MCF 10A (cell line): Measurements from ENCODE around the gene TXLNA. TPM values are rescaled to one million over a fixed set of nuclear protein-coding genes. Genes with fewer than 3 reads are reported as not detected.
"Not testable (repeated sequence)": the region's sequence is repeated elsewhere in the genome, so short reads cannot be mapped to it uniquely, and the experiment has no call there.

Experiments
- BruUV-seq: library from RNA; stranded (reverse); fragments of 400-500 nt; replicated peaks from 2 replicates; lab custom pipeline; 2021; lab: Mats Ljungman, UMichigan
- CTCF ChIA-PET: fragments of 300-600 bp; sonication (Branson Sonifier 250); formaldehyde crosslinking; extraction: SDS; loops from one replicate; lab custom pipeline; 2021; ENCODE audit warnings: antibody characterized with exemption, inconsistent platforms; lab: Yijun Ruan, JAX
- POLR2A ChIA-PET: fragments of 300-600, 350-650 bp; sonication (Branson Sonifier 250); formaldehyde crosslinking; extraction: SDS; loops from one replicate; lab custom pipeline; 2020; ENCODE audit warnings: antibody characterized with exemption, inconsistent platforms; lab: Yijun Ruan, JAX
- DNase-seq: peaks from one replicate; pipeline ENCODE4 v3.0.0-alpha.2; 2018; ENCODE audit not compliant: unreplicated experiment
- H3K27ac Mint-ChIP-seq: one replicate; pipeline ENCODE4 v1.8.0; 2022; ENCODE audit warnings: mild to moderate bottlenecking, low read depth, mixed read lengths; ENCODE audit not compliant: unreplicated experiment
- H3K27me3 Mint-ChIP-seq: one replicate; pipeline ENCODE4 v1.8.0; 2022; ENCODE audit warnings: mixed read lengths; ENCODE audit not compliant: insufficient read depth, unreplicated experiment
- H3K36me3 Mint-ChIP-seq: one replicate; pipeline ENCODE4 v1.8.0; 2022; ENCODE audit warnings: mild to moderate bottlenecking, moderate library complexity, mixed read lengths; ENCODE audit not compliant: insufficient read depth, unreplicated experiment
- H3K4me1 Mint-ChIP-seq: one replicate; pipeline ENCODE4 v1.8.0; 2022; ENCODE audit warnings: mixed read lengths; ENCODE audit not compliant: insufficient read depth, unreplicated experiment
- H3K4me3 Mint-ChIP-seq: one replicate; pipeline ENCODE4 v1.8.0; 2022; ENCODE audit warnings: mild to moderate bottlenecking, moderate library complexity, mixed read lengths; ENCODE audit not compliant: unreplicated experiment
- H3K9me3 Mint-ChIP-seq: one replicate; pipeline ENCODE4 v1.8.0; 2022; ENCODE audit warnings: mixed read lengths; ENCODE audit not compliant: unreplicated experiment
- intact Hi-C: fragments of 100-400 bp; cut with micrococcal nuclease; formaldehyde crosslinking; loops from 2 replicates; pipeline ENCODE4 v1.14.1; 2022
- total RNA-seq: library from RNA; stranded (reverse); gene quantifications from 2 replicates; pipeline ENCODE4 v1.2.3, GENCODE V29; 2022
- TF ChIP-seq, protein P1 (sequence below): fragments of 200-600 bp; IDR thresholded peaks from one replicate; pipeline ENCODE4 v1.8.0; 2022; ENCODE audit warnings: antibody characterized with exemption, mild to moderate bottlenecking; ENCODE audit not compliant: unreplicated experiment

Gene TXLNA
- total RNA-seq, 1 experiment from 2014 or later: 64.8 TPM

DNA sequence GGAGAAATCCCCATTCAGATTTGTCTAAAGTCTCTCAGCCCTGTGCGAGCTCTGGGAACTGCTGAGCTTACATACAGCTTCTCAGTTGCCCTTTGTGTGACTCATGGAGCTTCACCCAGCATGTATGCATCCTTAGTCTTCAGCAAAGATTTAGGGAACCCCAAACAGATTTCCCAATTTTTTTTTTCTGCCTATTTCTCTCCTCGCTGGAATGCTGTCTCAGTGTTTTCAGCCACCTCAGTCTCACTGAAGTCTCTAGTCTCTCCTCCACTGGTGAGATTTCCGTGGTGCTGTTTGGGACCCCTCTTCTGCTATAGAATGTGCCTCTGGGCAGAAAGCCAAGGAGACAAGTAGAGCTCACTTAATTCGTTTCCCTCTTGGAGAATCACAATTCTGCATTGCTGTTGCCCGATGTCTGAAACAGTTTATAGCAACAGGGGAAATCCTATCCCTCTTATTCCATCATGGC, 28.1 kb upstream of the TXLNA start:
- no peaks in the 10 kb centered on the region for H3K27me3 Mint-ChIP-seq
- H3K9me3 Mint-ChIP-seq: no peaks in the 10 kb centered on the region
- TF ChIP-seq, protein P1, sequence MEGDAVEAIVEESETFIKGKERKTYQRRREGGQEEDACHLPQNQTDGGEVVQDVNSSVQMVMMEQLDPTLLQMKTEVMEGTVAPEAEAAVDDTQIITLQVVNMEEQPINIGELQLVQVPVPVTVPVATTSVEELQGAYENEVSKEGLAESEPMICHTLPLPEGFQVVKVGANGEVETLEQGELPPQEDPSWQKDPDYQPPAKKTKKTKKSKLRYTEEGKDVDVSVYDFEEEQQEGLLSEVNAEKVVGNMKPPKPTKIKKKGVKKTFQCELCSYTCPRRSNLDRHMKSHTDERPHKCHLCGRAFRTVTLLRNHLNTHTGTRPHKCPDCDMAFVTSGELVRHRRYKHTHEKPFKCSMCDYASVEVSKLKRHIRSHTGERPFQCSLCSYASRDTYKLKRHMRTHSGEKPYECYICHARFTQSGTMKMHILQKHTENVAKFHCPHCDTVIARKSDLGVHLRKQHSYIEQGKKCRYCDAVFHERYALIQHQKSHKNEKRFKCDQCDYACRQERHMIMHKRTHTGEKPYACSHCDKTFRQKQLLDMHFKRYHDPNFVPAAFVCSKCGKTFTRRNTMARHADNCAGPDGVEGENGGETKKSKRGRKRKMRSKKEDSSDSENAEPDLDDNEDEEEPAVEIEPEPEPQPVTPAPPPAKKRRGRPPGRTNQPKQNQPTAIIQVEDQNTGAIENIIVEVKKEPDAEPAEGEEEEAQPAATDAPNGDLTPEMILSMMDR: no peak
- peak overlapping the region; percentile 3 for H3K27ac Mint-ChIP-seq
- peaks cover 46% of the 10 kb centered on the region for H3K36me3 Mint-ChIP-seq
- peak; percentile 53 for DNase-seq
- ChIA-PET POLR2A (interaction anchor here (1.3 to 1.8 kb wide), 2 partner anchors 9 to 28 kb away, joined by 4 to 5 read pairs; partner anchors contain the start of gene TXLNA), CTCF (interaction anchor here (0.6 to 1.2 kb wide), 3 partner anchors 15 to 116 kb away, joined by 3 read pairs; no protein-coding TSS in a partner anchor)
- H3K4me1 Mint-ChIP-seq: peaks cover 6% of the 10 kb centered on the region
- BruUV-seq: no TSS peak
- H3K4me3 Mint-ChIP-seq: no peak overlapping the region
- intact Hi-C loops: no loop called here

- Mint-ChIP-seq H3K36me3 (peaks cover 90% of the 10 kb centered on the region), H3K4me3 (no peak overlapping the region), H3K27ac (no peak overlapping the region), H3K27me3 (no peaks in the 10 kb centered on the region), H3K9me3 (no peaks in the 10 kb centered on the region), H3K4me1 (no peaks in the 10 kb centered on the region)
- CTCF ChIA-PET: no interaction called here
- no peak for DNase-seq
- TF ChIP-seq, protein P1: no peak
- intact Hi-C loops: no loop called here
- POLR2A ChIA-PET: no interaction called here
- BruUV-seq: no TSS peak
Measured at GRCh38 chr1:32159189-32159588, 20.3 kb upstream of the TXLNA start.

- intact Hi-C loops: no loop called here
- TF ChIP-seq, protein P1: no peak
- CTCF ChIA-PET: interaction anchor here (1.3 kb wide), 1 partner anchor 10 kb away, joined by 3 read pairs; no protein-coding TSS in a partner anchor
- no peak for DNase-seq
- Mint-ChIP-seq H3K9me3 (no peaks in the 10 kb centered on the region), H3K4me3 (no peak overlapping the region), H3K36me3 (peaks cover 92% of the 10 kb centered on the region), H3K27ac (no peak overlapping the region), H3K27me3 (no peaks in the 10 kb centered on the region), H3K4me1 (no peaks in the 10 kb centered on the region)
- POLR2A ChIA-PET: interaction anchor here (0.8 kb wide), 1 partner anchor 55 kb away, joined by 3 read pairs; the partner anchor contains the start of gene KPNA6
- BruUV-seq: no TSS peak
Measured at GRCh38 chr1:32163405-32163804, 16.1 kb upstream of the TXLNA start.

GRCh38 chr1:32165633-32166032, 13.8 kb upstream of the TXLNA start:
- ChIA-PET POLR2A (interaction anchor here (1.4 kb wide), 2 partner anchors 9 to 14 kb away, joined by 3 to 4 read pairs; partner anchors contain the start of gene TXLNA), CTCF (interaction anchor here (1.1 kb wide), 1 partner anchor 23 kb away, joined by 4 read pairs; no protein-coding TSS in a partner anchor)
- H3K27me3 Mint-ChIP-seq, intact Hi-C loops, H3K9me3 Mint-ChIP-seq, H3K4me3 Mint-ChIP-seq, H3K4me1 Mint-ChIP-seq, BruUV-seq, DNase-seq: not testable (repeated sequence)
- Mint-ChIP-seq H3K27ac (peak overlapping the region; percentile 54), H3K36me3 (peaks cover 92% of the 10 kb centered on the region)
